GM18868 (cell line): ENCODE data around the gene TRIM43.
"Not testable (repeated sequence)": the region's sequence is repeated elsewhere in the genome, so short reads cannot be mapped to it uniquely, and the experiment has no call there.

Experiments used
- ATAC-seq: cut with Tn5 transposase; IDR thresholded peaks from one replicate; pipeline ENCODE4 v1.9.1; 2021; ENCODE audit warnings: mild to moderate bottlenecking, moderate library complexity; ENCODE audit not compliant: unreplicated experiment

TRIM43 gene

GRCh38 chr2:95640515-95641288 lies 48.9 kb downstream of the TRIM43 start:
- not testable (repeated sequence) for ATAC-seq

GRCh38 chr2:95641289-95641575 lies 49.4 kb downstream of the TRIM43 start:
- ATAC-seq, result not testable (repeated sequence)

- ATAC-seq, result not testable (repeated sequence)
Measured at GRCh38 chr2:95641787-95642186, 50.0 kb downstream of the TRIM43 start.

- ATAC-seq, result not testable (repeated sequence)
Measured at GRCh38 chr2:95642360-95642759, 50.6 kb downstream of the TRIM43 start.

GRCh38 chr2:95642951-95643350 lies 51.1 kb downstream of the TRIM43 start:
- not testable (repeated sequence) for ATAC-seq

GRCh38 chr2:95645312-95645711 lies 53.5 kb downstream of the TRIM43 start:
- ATAC-seq, result not testable (repeated sequence)

GRCh38 chr2:95646274-95646994 lies 54.6 kb downstream of the TRIM43 start:
- not testable (repeated sequence) for ATAC-seq

- not testable (repeated sequence) for ATAC-seq
Measured at GRCh38 chr2:95648894-95649544, 57.2 kb downstream of the TRIM43 start.
